K562 (cell line): ENCODE data around the gene G2E3.

Experiments
- BACH1 ChIP-seq: fragments of 200-800 bp; sonication (Bioruptor generic); IDR thresholded peaks from 2 replicates; pipeline ENCODE4 v1.6.1; 2016; ENCODE audit warnings: missing genetic modification characterization, missing compliant biosample characterization
- CBFA2T2 ChIP-seq: fragments of 450-650 bp; conservative IDR thresholded peaks from 2 replicates; pipeline ENCODE4 v1.6.1; 2017; ENCODE audit warnings: mild to moderate bottlenecking
- HDAC2 ChIP-seq: fragments of 450-650 bp; IDR thresholded peaks from 2 replicates; pipeline ENCODE4 v1.6.1; 2016; ENCODE audit warnings: mild to moderate bottlenecking
- POLR2A ChIP-seq: fragments of 450-650 bp; conservative IDR thresholded peaks from 2 replicates; pipeline ENCODE4 v1.6.1; 2016
- POLR2AphosphoS2 ChIP-seq: IDR thresholded peaks from 2 replicates; pipeline ENCODE4 v1.6.1; 2012; ENCODE audit warnings: low read length, improper control_type of control experiment
- TF ChIP-seq, protein P1 (sequence below), 3 experiments: IDR thresholded peaks in 2 of 3; conservative IDR thresholded peaks in 1 of 3; 2 replicates each; pipeline ENCODE4 v1.5.1; 2011 to 2012; ENCODE audit warnings: low read length in 3 of 3, mild to moderate bottlenecking in 3 of 3, control low read depth in 2 of 3, improper control_type of control experiment in 1 of 3, inconsistent platforms in 1 of 3, low read depth in 1 of 3, mixed read lengths in 1 of 3, moderate library complexity in 1 of 3; ENCODE audit not compliant: insufficient read depth in 2 of 3
- TF ChIP-seq, protein P2 (sequence below): IDR thresholded peaks from 3 replicates; pipeline ENCODE4 v1.6.1; 2011; ENCODE audit warnings: borderline replicate concordance, mild to moderate bottlenecking, moderate library complexity; ENCODE audit not compliant: insufficient read length; ENCODE audit errors: extremely low read depth
- TF ChIP-seq, protein P3 (sequence below): fragments of 450-650 bp; formaldehyde crosslinking; IDR thresholded peaks from 2 replicates; pipeline ENCODE4 v1.4.0; 2022; ENCODE audit warnings: missing genetic modification characterization

DNA sequence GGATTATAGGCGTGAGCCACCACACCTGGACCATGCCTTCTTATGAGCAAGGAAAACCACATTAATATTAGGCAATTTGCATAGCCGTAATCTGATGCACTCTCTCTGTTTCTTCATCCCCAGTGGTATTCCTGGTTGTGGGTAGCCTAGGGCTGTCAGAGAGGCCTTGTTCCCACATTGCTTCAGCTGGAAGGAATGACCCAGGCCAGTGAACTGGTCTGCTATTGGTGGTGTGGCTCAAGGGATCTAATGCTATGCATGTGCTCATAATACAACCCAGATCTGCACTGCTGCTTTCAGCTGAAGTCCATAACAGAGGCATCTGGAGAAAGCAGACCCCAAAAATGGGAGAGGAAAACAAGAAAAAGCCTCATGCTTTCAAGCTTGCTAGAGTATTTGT lies 33.1 kb upstream of the G2E3 start:
- TF ChIP-seq CBFA2T2 (no peak), POLR2A (no peak), POLR2AphosphoS2 (no peak), HDAC2 (no peak), BACH1 (tag) (no peak)
- TF ChIP-seq, protein P1, sequence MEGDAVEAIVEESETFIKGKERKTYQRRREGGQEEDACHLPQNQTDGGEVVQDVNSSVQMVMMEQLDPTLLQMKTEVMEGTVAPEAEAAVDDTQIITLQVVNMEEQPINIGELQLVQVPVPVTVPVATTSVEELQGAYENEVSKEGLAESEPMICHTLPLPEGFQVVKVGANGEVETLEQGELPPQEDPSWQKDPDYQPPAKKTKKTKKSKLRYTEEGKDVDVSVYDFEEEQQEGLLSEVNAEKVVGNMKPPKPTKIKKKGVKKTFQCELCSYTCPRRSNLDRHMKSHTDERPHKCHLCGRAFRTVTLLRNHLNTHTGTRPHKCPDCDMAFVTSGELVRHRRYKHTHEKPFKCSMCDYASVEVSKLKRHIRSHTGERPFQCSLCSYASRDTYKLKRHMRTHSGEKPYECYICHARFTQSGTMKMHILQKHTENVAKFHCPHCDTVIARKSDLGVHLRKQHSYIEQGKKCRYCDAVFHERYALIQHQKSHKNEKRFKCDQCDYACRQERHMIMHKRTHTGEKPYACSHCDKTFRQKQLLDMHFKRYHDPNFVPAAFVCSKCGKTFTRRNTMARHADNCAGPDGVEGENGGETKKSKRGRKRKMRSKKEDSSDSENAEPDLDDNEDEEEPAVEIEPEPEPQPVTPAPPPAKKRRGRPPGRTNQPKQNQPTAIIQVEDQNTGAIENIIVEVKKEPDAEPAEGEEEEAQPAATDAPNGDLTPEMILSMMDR (IDR thresholded peaks at IDR 0.05 in 2 of 3, conservative IDR thresholded peaks at IDR 0.05 in 1 of 3; ENCODE audit: insufficient read depth in 2 of 3, low read depth in 1 of 3, low read length in 3 of 3): no peak
- TF ChIP-seq, protein P2, sequence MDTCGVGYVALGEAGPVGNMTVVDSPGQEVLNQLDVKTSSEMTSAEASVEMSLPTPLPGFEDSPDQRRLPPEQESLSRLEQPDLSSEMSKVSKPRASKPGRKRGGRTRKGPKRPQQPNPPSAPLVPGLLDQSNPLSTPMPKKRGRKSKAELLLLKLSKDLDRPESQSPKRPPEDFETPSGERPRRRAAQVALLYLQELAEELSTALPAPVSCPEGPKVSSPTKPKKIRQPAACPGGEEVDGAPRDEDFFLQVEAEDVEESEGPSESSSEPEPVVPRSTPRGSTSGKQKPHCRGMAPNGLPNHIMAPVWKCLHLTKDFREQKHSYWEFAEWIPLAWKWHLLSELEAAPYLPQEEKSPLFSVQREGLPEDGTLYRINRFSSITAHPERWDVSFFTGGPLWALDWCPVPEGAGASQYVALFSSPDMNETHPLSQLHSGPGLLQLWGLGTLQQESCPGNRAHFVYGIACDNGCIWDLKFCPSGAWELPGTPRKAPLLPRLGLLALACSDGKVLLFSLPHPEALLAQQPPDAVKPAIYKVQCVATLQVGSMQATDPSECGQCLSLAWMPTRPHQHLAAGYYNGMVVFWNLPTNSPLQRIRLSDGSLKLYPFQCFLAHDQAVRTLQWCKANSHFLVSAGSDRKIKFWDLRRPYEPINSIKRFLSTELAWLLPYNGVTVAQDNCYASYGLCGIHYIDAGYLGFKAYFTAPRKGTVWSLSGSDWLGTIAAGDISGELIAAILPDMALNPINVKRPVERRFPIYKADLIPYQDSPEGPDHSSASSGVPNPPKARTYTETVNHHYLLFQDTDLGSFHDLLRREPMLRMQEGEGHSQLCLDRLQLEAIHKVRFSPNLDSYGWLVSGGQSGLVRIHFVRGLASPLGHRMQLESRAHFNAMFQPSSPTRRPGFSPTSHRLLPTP: no peak
- TF ChIP-seq, protein P3, sequence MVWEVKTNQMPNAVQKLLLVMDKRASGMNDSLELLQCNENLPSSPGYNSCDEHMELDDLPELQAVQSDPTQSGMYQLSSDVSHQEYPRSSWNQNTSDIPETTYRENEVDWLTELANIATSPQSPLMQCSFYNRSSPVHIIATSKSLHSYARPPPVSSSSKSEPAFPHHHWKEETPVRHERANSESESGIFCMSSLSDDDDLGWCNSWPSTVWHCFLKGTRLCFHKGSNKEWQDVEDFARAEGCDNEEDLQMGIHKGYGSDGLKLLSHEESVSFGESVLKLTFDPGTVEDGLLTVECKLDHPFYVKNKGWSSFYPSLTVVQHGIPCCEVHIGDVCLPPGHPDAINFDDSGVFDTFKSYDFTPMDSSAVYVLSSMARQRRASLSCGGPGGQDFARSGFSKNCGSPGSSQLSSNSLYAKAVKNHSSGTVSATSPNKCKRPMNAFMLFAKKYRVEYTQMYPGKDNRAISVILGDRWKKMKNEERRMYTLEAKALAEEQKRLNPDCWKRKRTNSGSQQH (CRISPR knock-in tag): no peak
